Measurements from ENCODE around the gene BRINP3. TPM values are rescaled to one million over a fixed set of nuclear protein-coding genes. Genes with fewer than 3 reads are reported as not detected.

The BRINP3 gene
- total RNA-seq, 1 donor from 2014 or later = not detected

- H3K27me3 Mint-ChIP-seq (ENCODE audit: low read depth) = no peaks in the 10 kb centered on the region
- no peak overlapping the region for H3K4me3 Mint-ChIP-seq (ENCODE audit: unreplicated experiment)
- no peaks in the 10 kb centered on the region for H3K4me1 Mint-ChIP-seq (ENCODE audit: low read depth)
- H3K36me3 Mint-ChIP-seq (ENCODE audit: low read depth) = no peaks in the 10 kb centered on the region
- no peak for TF ChIP-seq CTCF (IDR thresholded peaks at IDR 0.05)
- DNase-seq (ENCODE audit: low spot score) = no peak
- no peak overlapping the region for H3K27ac Mint-ChIP-seq (ENCODE audit: unreplicated experiment)
- no peaks in the 10 kb centered on the region for H3K9me3 Mint-ChIP-seq (ENCODE audit: low read depth)
These were observed 337.0 kb downstream of the BRINP3 start for GRCh38 chr1:190140644-190141043.

- Mint-ChIP-seq H3K36me3 (ENCODE audit: low read depth) (no peaks in the 10 kb centered on the region), H3K4me1 (ENCODE audit: low read depth) (no peaks in the 10 kb centered on the region), H3K27me3 (ENCODE audit: low read depth) (peaks cover 2% of the 10 kb centered on the region), H3K9me3 (ENCODE audit: low read depth) (no peaks in the 10 kb centered on the region), H3K4me3 (ENCODE audit: unreplicated experiment) (no peak overlapping the region), H3K27ac (ENCODE audit: unreplicated experiment) (no peak overlapping the region)
- TF ChIP-seq CTCF (IDR thresholded peaks at IDR 0.05) = no peak
- DNase-seq (ENCODE audit: low spot score) = no peak
These were observed 339.0 kb downstream of the BRINP3 start for GRCh38 chr1:190138702-190139101.

GRCh38 chr1:190138266-190138665, 339.4 kb downstream of the BRINP3 start:
- Mint-ChIP-seq H3K4me1 (ENCODE audit: low read depth) (no peaks in the 10 kb centered on the region), H3K36me3 (ENCODE audit: low read depth) (no peaks in the 10 kb centered on the region), H3K27ac (ENCODE audit: unreplicated experiment) (no peak overlapping the region), H3K4me3 (ENCODE audit: unreplicated experiment) (no peak overlapping the region), H3K27me3 (ENCODE audit: low read depth) (peaks cover 2% of the 10 kb centered on the region), H3K9me3 (ENCODE audit: low read depth) (no peaks in the 10 kb centered on the region)
- no peak for DNase-seq (ENCODE audit: low spot score)
- no peak for TF ChIP-seq CTCF (IDR thresholded peaks at IDR 0.05)

GRCh38 chr1:190129366-190129765, 348.3 kb downstream of the BRINP3 start:
- H3K4me1 Mint-ChIP-seq (ENCODE audit: low read depth) = no peaks in the 10 kb centered on the region
- peaks cover 5% of the 10 kb centered on the region for H3K27me3 Mint-ChIP-seq (ENCODE audit: low read depth)
- H3K27ac Mint-ChIP-seq (ENCODE audit: unreplicated experiment) = no peak overlapping the region
- H3K9me3 Mint-ChIP-seq (ENCODE audit: low read depth) = no peaks in the 10 kb centered on the region
- no peak for DNase-seq (ENCODE audit: low spot score)
- TF ChIP-seq CTCF (IDR thresholded peaks at IDR 0.05) = no peak
- no peak overlapping the region for H3K4me3 Mint-ChIP-seq (ENCODE audit: unreplicated experiment)
- H3K36me3 Mint-ChIP-seq (ENCODE audit: low read depth) = no peaks in the 10 kb centered on the region

GRCh38 chr1:190126728-190127127, 350.9 kb downstream of the BRINP3 start:
- H3K4me1 Mint-ChIP-seq (ENCODE audit: low read depth) = no peaks in the 10 kb centered on the region
- H3K27ac Mint-ChIP-seq (ENCODE audit: unreplicated experiment) = no peak overlapping the region
- H3K4me3 Mint-ChIP-seq (ENCODE audit: unreplicated experiment) = no peak overlapping the region
- H3K36me3 Mint-ChIP-seq (ENCODE audit: low read depth) = no peaks in the 10 kb centered on the region
- DNase-seq (ENCODE audit: low spot score) = no peak
- TF ChIP-seq CTCF (IDR thresholded peaks at IDR 0.05) = no peak
- H3K27me3 Mint-ChIP-seq (ENCODE audit: low read depth) = peaks cover 3% of the 10 kb centered on the region
- H3K9me3 Mint-ChIP-seq (ENCODE audit: low read depth) = no peaks in the 10 kb centered on the region
